ENCODE measurements around the gene FBXW4.

Gene FBXW4

GRCh38 chr10:101695404-101695890, 477 bp upstream of the FBXW4 start:
- DNase-seq: peak; percentile 17

GRCh38 chr10:101693978-101694673, 844 bp downstream of the FBXW4 start:
- peak; percentile 67 for DNase-seq

- peak; percentile 66 for DNase-seq
Observed at GRCh38 chr10:101693651-101693977, 1.4 kb downstream of the FBXW4 start.

- DNase-seq: no peak
Observed at GRCh38 chr10:101691081-101691480, 3.9 kb downstream of the FBXW4 start.

GRCh38 chr10:101690461-101690860, 4.5 kb downstream of the FBXW4 start:
- DNase-seq: no peak

GRCh38 chr10:101687071-101687658, 7.8 kb downstream of the FBXW4 start:
- no peak for DNase-seq

- DNase-seq: peak; percentile 39
Observed at GRCh38 chr10:101686133-101686925, 8.6 kb downstream of the FBXW4 start.

- no peak for DNase-seq
Observed at GRCh38 chr10:101684782-101685181, 10.2 kb downstream of the FBXW4 start.

GRCh38 chr10:101683276-101683675, 11.7 kb downstream of the FBXW4 start:
- peak; percentile 26 for DNase-seq

- no peak for DNase-seq
Observed at GRCh38 chr10:101682172-101682825, 12.7 kb downstream of the FBXW4 start.

- DNase-seq: no peak
Observed at GRCh38 chr10:101676565-101676964, 18.4 kb downstream of the FBXW4 start.

GRCh38 chr10:101675115-101675514, 19.9 kb downstream of the FBXW4 start:
- DNase-seq: no peak

GRCh38 chr10:101672536-101672935, 22.4 kb downstream of the FBXW4 start:
- no peak for DNase-seq

- DNase-seq: no peak
Observed at GRCh38 chr10:101671453-101671852, 23.5 kb downstream of the FBXW4 start.

- no peak for DNase-seq
Observed at GRCh38 chr10:101670635-101671034, 24.3 kb downstream of the FBXW4 start.

GRCh38 chr10:101669181-101669580, 25.8 kb downstream of the FBXW4 start:
- no peak for DNase-seq

GRCh38 chr10:101668566-101668965, 26.4 kb downstream of the FBXW4 start:
- DNase-seq: no peak

GRCh38 chr10:101666083-101666482, 28.9 kb downstream of the FBXW4 start:
- DNase-seq: no peak

- no peak for DNase-seq
Observed at GRCh38 chr10:101663097-101663496, 31.9 kb downstream of the FBXW4 start.

GRCh38 chr10:101660256-101660655, 34.7 kb downstream of the FBXW4 start:
- DNase-seq: no peak

GRCh38 chr10:101658975-101659374, 36.0 kb downstream of the FBXW4 start:
- DNase-seq: no peak

- no peak for DNase-seq
Observed at GRCh38 chr10:101656890-101657289, 38.1 kb downstream of the FBXW4 start.

GRCh38 chr10:101655570-101655969, 39.4 kb downstream of the FBXW4 start:
- no peak for DNase-seq
